ENCODE data around the gene KDM4B. TPM values are rescaled to one million over a fixed set of nuclear protein-coding genes. Genes with fewer than 3 reads are reported as not detected.

KDM4B gene
- total and polyA plus RNA-seq, 4 donors = 17.1 to 49.5 (median 24.7) TPM

- Histone ChIP-seq H3K27ac (ENCODE audit: low read depth in 1 of 2, low read length in 1 of 2) (no peak overlapping the region), H3K27me3 (ENCODE audit: control insufficient read depth in 3 of 3, insufficient read depth in 3 of 3, low read length in 2 of 3) (no peaks in the 10 kb centered on the region), H3K4me3 (no peak overlapping the region), H3K9me3 (ENCODE audit: control insufficient read depth in 4 of 4, insufficient read depth in 3 of 4, low read length in 3 of 4) (no peaks in the 10 kb centered on the region), H3K9ac (ENCODE audit: insufficient read depth in 1 of 2, low read length in 2 of 2) (no peak overlapping the region), H3K36me3 (ENCODE audit: control insufficient read depth in 4 of 4, insufficient read depth in 4 of 4, low read length in 4 of 4) (peaks cover 7 to 91% (median 29%) of the 10 kb centered on the region in 4 donors), H3K4me1 (ENCODE audit: control insufficient read depth in 5 of 5, insufficient read depth in 5 of 5, low read length in 5 of 5) (peaks cover 0 to 11% (median 0%) of the 10 kb centered on the region in 5 donors)
- ATAC-seq (ENCODE audit: insufficient read depth, low FRiP score) = no peak
- no peak for DNase-seq
- no peak for TF ChIP-seq CTCF (IDR thresholded peaks at IDR 0.05; ENCODE audit: control extremely low read depth, extremely low read depth)
- WGBS, 2 donors = 82% methylated on average over 25 of the region's 25 CpGs
Observed at GRCh38 chr19:5136073-5136855, 167.4 kb downstream of the KDM4B start.

GRCh38 chr19:5137114-5137513 is 168.2 kb downstream of the KDM4B start:
- H3K27me3 ChIP-seq (ENCODE audit: control insufficient read depth in 3 of 3, insufficient read depth in 3 of 3, low read length in 2 of 3) = no peaks in the 10 kb centered on the region
- 92 to 94% methylated on average over 22 of the region's 22 CpGs for WGBS, 2 donors
- H3K9ac ChIP-seq (ENCODE audit: insufficient read depth in 1 of 2, low read length in 2 of 2) = no peak overlapping the region
- no peak for TF ChIP-seq CTCF (IDR thresholded peaks at IDR 0.05; ENCODE audit: control extremely low read depth, extremely low read depth)
- H3K36me3 ChIP-seq (ENCODE audit: control insufficient read depth in 4 of 4, insufficient read depth in 4 of 4, low read length in 4 of 4) = peaks cover 7 to 90% (median 29%) of the 10 kb centered on the region in 4 donors
- no peak overlapping the region for H3K27ac ChIP-seq (ENCODE audit: low read depth in 1 of 2, low read length in 1 of 2)
- ATAC-seq (ENCODE audit: insufficient read depth, low FRiP score) = no peak
- H3K9me3 ChIP-seq (ENCODE audit: control insufficient read depth in 4 of 4, insufficient read depth in 3 of 4, low read length in 3 of 4) = no peaks in the 10 kb centered on the region
- H3K4me3 ChIP-seq = no peak overlapping the region
- no peak for DNase-seq
- peaks cover 0 to 13% (median 0%) of the 10 kb centered on the region in 5 donors for H3K4me1 ChIP-seq (ENCODE audit: control insufficient read depth in 5 of 5, insufficient read depth in 5 of 5, low read length in 5 of 5)

GRCh38 chr19:5137571-5138124 is 168.7 kb downstream of the KDM4B start:
- H3K9me3 ChIP-seq (ENCODE audit: control insufficient read depth in 4 of 4, insufficient read depth in 3 of 4, low read length in 3 of 4) = no peaks in the 10 kb centered on the region
- no peaks in the 10 kb centered on the region for H3K27me3 ChIP-seq (ENCODE audit: control insufficient read depth in 3 of 3, insufficient read depth in 3 of 3, low read length in 2 of 3)
- no peak overlapping the region for H3K9ac ChIP-seq (ENCODE audit: insufficient read depth in 1 of 2, low read length in 2 of 2)
- no peak for TF ChIP-seq CTCF (IDR thresholded peaks at IDR 0.05; ENCODE audit: control extremely low read depth, extremely low read depth)
- H3K27ac ChIP-seq (ENCODE audit: low read depth in 1 of 2, low read length in 1 of 2) = no peak overlapping the region
- 87 to 90% methylated on average over 29 of the region's 29 CpGs for WGBS, 2 donors
- DNase-seq = no peak
- H3K4me1 ChIP-seq (ENCODE audit: control insufficient read depth in 5 of 5, insufficient read depth in 5 of 5, low read length in 5 of 5) = peaks cover 0 to 10% (median 0%) of the 10 kb centered on the region in 5 donors
- H3K36me3 ChIP-seq (ENCODE audit: control insufficient read depth in 4 of 4, insufficient read depth in 4 of 4, low read length in 4 of 4) = peaks cover 7 to 90% (median 29%) of the 10 kb centered on the region in 4 donors
- H3K4me3 ChIP-seq = no peak overlapping the region
- ATAC-seq (ENCODE audit: insufficient read depth, low FRiP score) = no peak
